IPS DF 6.9 (cell line): Measurements from ENCODE around the gene SEZ6L2.
"Not testable (repeated sequence)": the region's sequence is repeated elsewhere in the genome, so short reads cannot be mapped to it uniquely, and the experiment has no call there.

Source experiments
- DNase-seq: peaks from one replicate; pipeline ENCODE4 v3.0.0-alpha.2; 2013; ENCODE audit warnings: low read depth, low spot score
- H3K27ac ChIP-seq: one replicate; pipeline ENCODE4 v1.5.1; 2013; ENCODE audit warnings: low read length, control low read depth
- H3K27me3 ChIP-seq: 2 replicates; pipeline ENCODE4 v1.6.1; 2013; ENCODE audit warnings: mild to moderate bottlenecking, low read length; ENCODE audit not compliant: control insufficient read depth, insufficient read depth
- H3K36me3 ChIP-seq: 2 replicates; pipeline ENCODE4 v1.6.1; 2013; ENCODE audit warnings: low read length; ENCODE audit not compliant: control insufficient read depth, insufficient read depth
- H3K4me1 ChIP-seq: 2 replicates; pipeline ENCODE4 v1.6.1; 2013; ENCODE audit warnings: low read length; ENCODE audit not compliant: control insufficient read depth, insufficient read depth
- H3K4me3 ChIP-seq: 2 replicates; pipeline ENCODE4 v1.5.1; 2013; ENCODE audit warnings: mild to moderate bottlenecking, low read length
- H3K9me3 ChIP-seq: 2 replicates; pipeline ENCODE4 v1.6.1; 2013; ENCODE audit warnings: low read length, inconsistent platforms; ENCODE audit not compliant: control insufficient read depth, insufficient read depth
- WGBS: extraction: QIAGEN DNeasy Blood & Tissue Kit; methylation state at CpG from one replicate; pipeline ENCODE4 v1.1.7; 2013; ENCODE audit warnings: mixed read lengths, missing lambda C conversion rate; ENCODE audit not compliant: insufficient read length, insufficient coverage; 5-methylcytosine and 5-hydroxymethylcytosine counted together

SEZ6L2 gene

DNA sequence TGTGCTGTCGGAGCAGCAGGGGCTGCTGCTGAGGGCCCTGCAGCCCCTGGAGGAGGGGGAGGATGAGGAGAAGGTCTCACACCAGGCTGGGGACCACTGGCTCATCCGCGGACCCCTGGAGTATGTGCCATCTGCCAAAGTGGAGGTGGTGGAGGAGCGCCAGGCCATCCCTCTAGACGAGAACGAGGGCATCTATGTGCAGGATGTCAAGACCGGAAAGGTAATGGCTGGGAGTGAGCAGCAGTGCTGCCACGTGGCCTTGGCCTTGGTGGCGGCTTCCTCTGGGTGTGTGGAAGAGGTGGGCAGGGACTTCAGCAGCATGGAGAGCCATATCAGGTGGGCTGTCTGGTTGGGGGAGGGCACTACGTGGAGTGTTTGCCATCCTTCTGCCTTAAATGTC lies 59.1 kb downstream of the SEZ6L2 start:
- Histone ChIP-seq H3K9me3 (no peaks in the 10 kb centered on the region), H3K4me3 (no peak overlapping the region), H3K27me3 (no peaks in the 10 kb centered on the region), H3K27ac (no peak overlapping the region), H3K4me1 (no peaks in the 10 kb centered on the region), H3K36me3 (no peaks in the 10 kb centered on the region)
- no peak for DNase-seq
- WGBS = no CpG with 5 or more reads among the region's 10 CpGs

DNA sequence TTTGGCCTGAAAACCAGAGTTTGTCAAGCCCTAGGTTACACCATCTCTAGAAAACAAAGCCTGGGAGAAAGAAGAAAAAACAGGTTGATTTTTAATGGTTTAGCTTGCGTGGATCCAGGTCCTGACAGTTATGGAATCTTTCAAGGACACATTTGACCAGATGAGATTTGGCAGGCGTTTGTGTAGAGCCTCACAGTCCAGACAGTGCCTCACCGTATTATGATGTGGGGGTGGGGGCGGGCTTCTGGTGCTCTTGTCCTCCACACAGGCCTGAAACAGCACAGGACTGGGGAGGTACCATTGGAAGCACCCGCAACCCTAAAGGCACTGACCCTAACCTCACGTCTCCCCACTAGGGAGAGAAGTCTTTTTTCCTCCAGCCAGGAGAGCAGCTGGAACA lies 59.5 kb downstream of the SEZ6L2 start:
- Histone ChIP-seq H3K4me3 (no peak overlapping the region), H3K27ac (no peak overlapping the region), H3K9me3 (no peaks in the 10 kb centered on the region), H3K27me3 (no peaks in the 10 kb centered on the region), H3K4me1 (no peaks in the 10 kb centered on the region), H3K36me3 (no peaks in the 10 kb centered on the region)
- WGBS = no CpG with 5 or more reads among the region's 6 CpGs
- no peak for DNase-seq

- H3K9me3 ChIP-seq = no peaks in the 10 kb centered on the region
- no peak overlapping the region for H3K27ac ChIP-seq
- WGBS = no CpG with 5 or more reads among the region's 5 CpGs
- no peaks in the 10 kb centered on the region for H3K27me3 ChIP-seq
- no peak for DNase-seq
- no peaks in the 10 kb centered on the region for H3K4me1 ChIP-seq
- no peaks in the 10 kb centered on the region for H3K36me3 ChIP-seq
- H3K4me3 ChIP-seq = no peak overlapping the region
Measured at GRCh38 chr16:29837841-29838240, 61.5 kb downstream of the SEZ6L2 start.

GRCh38 chr16:29836623-29837022 lies 62.7 kb downstream of the SEZ6L2 start:
- WGBS = no CpG with 5 or more reads among the region's 15 CpGs
- Histone ChIP-seq H3K27ac (no peak overlapping the region), H3K4me1 (no peaks in the 10 kb centered on the region), H3K36me3 (no peaks in the 10 kb centered on the region), H3K27me3 (no peaks in the 10 kb centered on the region), H3K9me3 (no peaks in the 10 kb centered on the region), H3K4me3 (no peak overlapping the region)
- no peak for DNase-seq

DNA sequence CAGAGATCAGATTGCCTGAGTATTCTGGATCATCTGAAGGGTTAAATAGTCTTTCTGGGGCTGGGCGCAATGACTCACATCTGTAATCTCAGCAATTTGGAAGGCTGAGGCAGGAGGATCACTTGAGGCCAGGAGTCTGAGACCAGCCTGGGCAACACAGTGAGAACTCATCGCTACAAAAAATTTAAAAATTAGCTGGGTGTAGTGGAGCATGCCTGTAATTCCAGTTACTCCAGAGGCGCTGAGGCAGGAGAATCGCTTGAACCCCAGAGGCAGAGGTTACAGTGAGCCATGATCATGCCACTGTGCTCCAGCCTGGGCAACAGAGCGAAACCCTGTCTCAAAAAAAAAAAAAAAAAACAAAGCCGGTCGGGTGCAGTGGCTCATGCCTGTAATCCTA lies 63.4 kb downstream of the SEZ6L2 start:
- Histone ChIP-seq H3K9me3 (no peaks in the 10 kb centered on the region), H3K27ac (no peak overlapping the region), H3K36me3 (no peaks in the 10 kb centered on the region), H3K27me3 (no peaks in the 10 kb centered on the region), H3K4me3 (no peak overlapping the region), H3K4me1 (no peaks in the 10 kb centered on the region)
- DNase-seq = no peak
- whole genome bisulfite sequencing = no CpG with 5 or more reads among the region's 7 CpGs

DNA sequence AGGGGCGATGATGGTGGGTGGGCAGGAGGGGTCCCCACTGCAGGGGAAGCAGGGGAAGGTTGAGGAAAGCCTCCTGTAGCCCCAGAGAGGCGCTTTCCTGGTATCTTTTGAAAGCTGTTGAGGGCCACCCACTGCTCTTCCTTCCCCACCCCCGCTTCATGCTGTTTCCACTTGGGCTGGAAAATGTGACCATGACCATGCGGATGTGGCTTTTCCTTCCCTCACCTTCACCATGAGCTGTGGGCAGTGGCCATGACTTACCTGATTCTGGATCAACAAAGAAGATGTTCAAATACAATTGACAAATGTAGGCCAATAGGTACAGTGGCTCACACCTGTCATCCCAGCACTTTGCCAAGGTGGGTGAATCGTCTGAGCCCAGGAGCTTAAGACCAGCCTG lies 65.3 kb downstream of the SEZ6L2 start:
- no peaks in the 10 kb centered on the region for H3K9me3 ChIP-seq
- DNase-seq = no peak
- H3K27me3 ChIP-seq = no peaks in the 10 kb centered on the region
- H3K36me3 ChIP-seq = no peaks in the 10 kb centered on the region
- H3K4me3 ChIP-seq = no peak overlapping the region
- no CpG with 5 or more reads among the region's 5 CpGs for WGBS
- no peak overlapping the region for H3K27ac ChIP-seq
- no peaks in the 10 kb centered on the region for H3K4me1 ChIP-seq

DNA sequence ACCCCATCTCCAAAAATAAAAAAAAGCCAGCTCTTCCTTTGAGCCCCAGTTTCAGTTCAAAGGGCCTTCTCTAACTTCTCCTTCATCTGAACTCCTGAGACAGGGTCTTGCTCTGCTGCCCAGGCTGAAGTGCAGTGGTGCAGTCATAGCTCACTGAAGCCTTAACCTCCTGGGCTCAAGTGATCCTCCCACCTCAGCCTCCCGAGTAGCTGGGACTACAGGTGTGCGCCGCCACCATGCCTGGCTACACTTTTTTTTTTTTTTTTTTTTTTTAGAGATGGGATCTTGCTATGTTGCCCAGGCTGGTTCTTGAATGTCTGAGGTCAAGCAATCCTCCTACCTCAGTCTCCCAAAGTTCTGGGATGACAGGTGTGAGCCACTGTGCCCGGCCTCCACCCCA lies 66.1 kb downstream of the SEZ6L2 start:
- not testable (repeated sequence) for H3K9me3 ChIP-seq, H3K36me3 ChIP-seq, DNase-seq, H3K27ac ChIP-seq, H3K27me3 ChIP-seq, H3K4me3 ChIP-seq, H3K4me1 ChIP-seq
- WGBS = no CpG with 5 or more reads among the region's 4 CpGs

GRCh38 chr16:29831490-29831889 lies 67.9 kb downstream of the SEZ6L2 start:
- WGBS = no CpG with 5 or more reads among the region's 2 CpGs
- Histone ChIP-seq H3K4me3 (no peak overlapping the region), H3K36me3 (no peaks in the 10 kb centered on the region), H3K9me3 (no peaks in the 10 kb centered on the region), H3K27me3 (no peaks in the 10 kb centered on the region), H3K27ac (no peak overlapping the region), H3K4me1 (no peaks in the 10 kb centered on the region)
- no peak for DNase-seq

DNA sequence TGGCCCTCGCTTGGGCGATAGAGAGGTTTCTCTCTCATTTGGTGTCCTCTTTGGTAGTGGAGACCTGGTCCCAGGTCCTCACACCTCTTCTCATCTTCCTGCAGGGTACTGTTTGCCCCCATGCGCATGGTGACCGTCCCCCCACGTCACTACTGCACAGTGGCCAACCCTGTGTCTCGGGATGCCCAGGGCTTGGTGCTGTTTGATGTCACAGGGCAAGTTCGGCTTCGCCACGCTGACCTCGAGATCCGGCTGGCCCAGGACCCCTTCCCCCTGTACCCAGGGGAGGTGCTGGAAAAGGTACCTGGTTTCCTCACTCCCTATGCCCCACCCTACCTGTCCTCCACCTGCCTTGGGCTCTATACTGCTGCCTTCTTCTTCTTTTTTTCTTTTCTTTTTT lies 68.6 kb downstream of the SEZ6L2 start:
- WGBS = no CpG with 5 or more reads among the region's 11 CpGs
- Histone ChIP-seq H3K36me3 (no peaks in the 10 kb centered on the region), H3K27me3 (no peaks in the 10 kb centered on the region), H3K4me1 (no peaks in the 10 kb centered on the region), H3K27ac (no peak overlapping the region), H3K4me3 (no peak overlapping the region), H3K9me3 (no peaks in the 10 kb centered on the region)
- DNase-seq = no peak

DNA sequence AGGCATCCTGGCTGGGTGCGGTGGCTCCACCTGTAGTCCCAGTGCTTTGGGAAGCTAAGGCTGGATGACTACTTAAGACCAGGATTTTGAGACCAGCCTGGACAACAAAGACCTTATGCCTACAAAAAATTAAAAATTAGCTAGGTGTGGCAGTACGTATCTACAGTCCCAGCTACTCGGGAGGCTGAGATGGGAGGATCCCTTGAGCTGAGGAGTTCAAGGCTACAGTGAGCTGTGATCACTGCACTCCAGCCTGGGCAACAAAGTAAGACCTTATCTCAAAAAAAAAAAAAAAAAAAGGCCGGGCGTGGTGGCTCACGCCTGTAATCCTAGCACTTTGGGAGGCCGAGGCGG lies 73.0 kb downstream of the SEZ6L2 start:
- Histone ChIP-seq H3K27ac (no peak overlapping the region), H3K27me3 (no peaks in the 10 kb centered on the region), H3K4me1 (peaks cover 2% of the 10 kb centered on the region; the same call in 1 of the 2 replicates), H3K36me3 (no peaks in the 10 kb centered on the region), H3K9me3 (no peaks in the 10 kb centered on the region), H3K4me3 (no peak overlapping the region)
- DNase-seq = no peak
- no CpG with 5 or more reads among the region's 8 CpGs for WGBS

GRCh38 chr16:29825145-29826044 lies 74.0 kb downstream of the SEZ6L2 start:
- Histone ChIP-seq H3K9me3 (no peaks in the 10 kb centered on the region), H3K27me3 (no peaks in the 10 kb centered on the region), H3K27ac (no peak overlapping the region), H3K36me3 (no peaks in the 10 kb centered on the region), H3K4me3 (no peak overlapping the region), H3K4me1 (peaks cover 2% of the 10 kb centered on the region; the same call in 1 of the 2 replicates)
- DNase-seq = no peak
- no CpG with 5 or more reads among the region's 10 CpGs for whole genome bisulfite sequencing
